Body of pancreas (tissue), 4 donors: ENCODE measurements around the gene PRELP. TPM values are rescaled to one million over a fixed set of nuclear protein-coding genes. Genes with fewer than 3 reads are reported as not detected.

Experiments used
- ATAC-seq: fragments of 150-250 bp; one replicate; pipeline ENCODE4 v1.9.1; 2016
- DNase-seq, 4 donors: peaks; one replicate each; pipeline ENCODE4 v3.0.0-alpha.2; 2019
- H3K27ac ChIP-seq, 4 donors: fragments of 200-600 bp; sonication (generic); 1 replicate in 3 of 4; 2 replicates in 1 of 4; pipeline versions ENCODE4 v1.5.1 to v1.6.1; 2016 to 2019; ENCODE audit warnings: mild to moderate bottlenecking in 1 of 4, mixed read lengths in 1 of 4, moderate library complexity in 1 of 4
- H3K27me3 ChIP-seq, 2 donors: fragments of 200-600 bp; sonication (generic); one replicate each; pipeline ENCODE4 v1.6.0; 2016; ENCODE audit warnings: mild to moderate bottlenecking in 1 of 2
- H3K36me3 ChIP-seq, 2 donors: fragments of 200-600 bp; sonication (generic); replicated peaks in 1 of 2; 2 replicates each; pipeline ENCODE4 v1.5.1; 2016; ENCODE audit warnings: low read depth in 2 of 2; ENCODE audit not compliant: insufficient read depth in 1 of 2
- H3K4me1 ChIP-seq: fragments of 200-600 bp; sonication (generic); one replicate; pipeline ENCODE4 v1.6.0; 2016
- H3K4me3 ChIP-seq, 2 donors: fragments of 200-600 bp; sonication (generic); 1 replicate in 1 of 2; 2 replicates in 1 of 2; pipeline ENCODE4 v1.5.1; 2016 to 2019
- H3K9me3 ChIP-seq, 3 donors: fragments of 200-600 bp; sonication (generic); 1 replicate in 2 of 3; 2 replicates in 1 of 3; pipeline ENCODE4 v1.5.1; 2016
- POLR2A ChIP-seq, 3 donors: fragments of 450-650 bp; IDR thresholded peaks; one replicate each; pipeline ENCODE4 v1.6.1; 2016; ENCODE audit warnings: antibody characterized with exemption in 3 of 3, mild to moderate bottlenecking in 2 of 3
- WGBS, 2 donors: methylation state at CpG; one replicate each; pipeline ENCODE4 v1.1.5; 2017; 5-methylcytosine and 5-hydroxymethylcytosine counted together
- intact Hi-C: fragments of 100-400 bp; cut with DNase I; formaldehyde crosslinking; loops from one replicate; pipeline ENCODE4 v1.15.1; 2023
- total RNA-seq, 2 donors: library from RNA; depleted of rRNA; stranded (reverse); fragments of >200 nt; gene quantifications; one replicate each; pipeline ENCODE4 v1.1.0, GENCODE V29; 2016
- TF ChIP-seq, protein P1 (sequence below), 7 experiments: fragments of 450-650 bp in 4 of 7; fragments of 200-600 bp in 3 of 7; sonication (generic) in 3 of 7; IDR thresholded peaks; one replicate each; pipeline ENCODE4 v1.5.1; 2016 to 2019; ENCODE audit warnings: antibody characterized with exemption in 7 of 7

Gene PRELP
- total RNA-seq, 2 donors from 2014 or later, result 14.8 to 28.0 TPM

DNA sequence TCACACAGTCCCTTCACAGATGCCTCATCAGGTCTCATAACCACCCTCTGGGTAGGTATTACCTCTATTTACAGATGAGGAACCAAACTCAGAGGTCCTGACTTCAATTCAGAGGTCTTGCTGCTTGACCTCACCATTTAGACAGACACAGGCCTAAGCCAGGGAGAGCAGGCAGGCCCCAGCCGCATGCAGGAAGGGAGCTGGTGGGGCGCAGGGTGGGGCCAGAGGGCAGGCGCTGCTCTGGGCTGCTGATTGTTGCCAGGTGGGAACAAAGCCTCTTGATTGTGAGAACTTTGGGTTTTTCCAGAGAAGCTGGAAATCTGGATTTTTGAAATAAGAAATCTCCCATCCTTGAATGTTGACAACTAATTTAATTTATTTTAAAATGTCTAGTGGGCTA, 19.9 kb upstream of the PRELP start:
- TF ChIP-seq, protein P1, sequence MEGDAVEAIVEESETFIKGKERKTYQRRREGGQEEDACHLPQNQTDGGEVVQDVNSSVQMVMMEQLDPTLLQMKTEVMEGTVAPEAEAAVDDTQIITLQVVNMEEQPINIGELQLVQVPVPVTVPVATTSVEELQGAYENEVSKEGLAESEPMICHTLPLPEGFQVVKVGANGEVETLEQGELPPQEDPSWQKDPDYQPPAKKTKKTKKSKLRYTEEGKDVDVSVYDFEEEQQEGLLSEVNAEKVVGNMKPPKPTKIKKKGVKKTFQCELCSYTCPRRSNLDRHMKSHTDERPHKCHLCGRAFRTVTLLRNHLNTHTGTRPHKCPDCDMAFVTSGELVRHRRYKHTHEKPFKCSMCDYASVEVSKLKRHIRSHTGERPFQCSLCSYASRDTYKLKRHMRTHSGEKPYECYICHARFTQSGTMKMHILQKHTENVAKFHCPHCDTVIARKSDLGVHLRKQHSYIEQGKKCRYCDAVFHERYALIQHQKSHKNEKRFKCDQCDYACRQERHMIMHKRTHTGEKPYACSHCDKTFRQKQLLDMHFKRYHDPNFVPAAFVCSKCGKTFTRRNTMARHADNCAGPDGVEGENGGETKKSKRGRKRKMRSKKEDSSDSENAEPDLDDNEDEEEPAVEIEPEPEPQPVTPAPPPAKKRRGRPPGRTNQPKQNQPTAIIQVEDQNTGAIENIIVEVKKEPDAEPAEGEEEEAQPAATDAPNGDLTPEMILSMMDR (IDR thresholded peaks at IDR 0.05), result no peak
- no peak for TF ChIP-seq POLR2A (IDR thresholded peaks at IDR 0.05)
- DNase-seq (no peak), ATAC-seq (no peak)
- no peaks in the 10 kb centered on the region for H3K36me3 ChIP-seq
- H3K9me3 ChIP-seq, result no peaks in the 10 kb centered on the region
- intact Hi-C loops, result no loop called here
- H3K4me1 ChIP-seq, result no peaks in the 10 kb centered on the region
- no peak overlapping the region for H3K4me3 ChIP-seq
- H3K27me3 ChIP-seq, result no peaks in the 10 kb centered on the region
- WGBS, 2 donors, result 86 to 89% methylated on average over 3 of the region's 3 CpGs
- no peak overlapping the region for H3K27ac ChIP-seq

DNA sequence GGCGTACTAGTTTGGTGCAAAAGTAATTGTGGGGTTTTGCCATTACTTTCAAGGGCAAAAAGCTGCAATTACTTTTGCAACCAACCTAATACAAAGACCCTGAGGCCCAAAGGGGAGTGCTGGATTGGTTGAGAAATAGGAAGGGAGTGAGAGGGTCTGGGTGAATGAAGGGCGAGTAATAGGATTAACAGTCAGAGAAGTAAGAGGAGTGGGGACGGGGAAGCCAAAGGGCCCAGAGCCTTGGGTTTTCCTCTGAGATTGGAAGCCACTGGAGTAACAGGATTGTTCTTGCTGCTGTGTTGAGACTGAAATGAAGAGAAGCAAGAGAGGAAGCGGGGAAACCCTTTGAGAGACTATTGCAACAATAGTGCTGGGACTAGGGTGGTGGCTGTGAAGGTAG, 19.0 kb upstream of the PRELP start:
- Histone ChIP-seq H3K4me3 (no peak overlapping the region), H3K27ac (no peak overlapping the region), H3K36me3 (no peaks in the 10 kb centered on the region), H3K4me1 (no peaks in the 10 kb centered on the region), H3K27me3 (no peaks in the 10 kb centered on the region), H3K9me3 (no peaks in the 10 kb centered on the region)
- 78 to 93% methylated on average over 4 of the region's 4 CpGs for WGBS, 2 donors
- no peak for DNase-seq
- no peak for TF ChIP-seq POLR2A (IDR thresholded peaks at IDR 0.05)
- TF ChIP-seq, protein P1 (IDR thresholded peaks at IDR 0.05), result no peak
- intact Hi-C loops, result no loop called here
- no peak for ATAC-seq

GRCh38 chr1:203458078-203458477, 17.5 kb upstream of the PRELP start:
- H3K9me3 ChIP-seq, result no peaks in the 10 kb centered on the region
- WGBS, 2 donors, result 75 to 79% methylated on average over 5 of the region's 5 CpGs
- H3K27me3 ChIP-seq, result no peaks in the 10 kb centered on the region
- DNase-seq (no peak), ATAC-seq (no peak)
- intact Hi-C loops, result no loop called here
- TF ChIP-seq POLR2A (IDR thresholded peaks at IDR 0.05), result no peak
- TF ChIP-seq, protein P1 (IDR thresholded peaks at IDR 0.05), result no peak
- H3K27ac ChIP-seq, result no peak overlapping the region
- H3K4me1 ChIP-seq, result no peaks in the 10 kb centered on the region
- no peaks in the 10 kb centered on the region for H3K36me3 ChIP-seq
- H3K4me3 ChIP-seq, result no peak overlapping the region

GRCh38 chr1:203459671-203460201, 15.9 kb upstream of the PRELP start:
- intact Hi-C loops, result no loop called here
- ATAC-seq, result no peak

DNA sequence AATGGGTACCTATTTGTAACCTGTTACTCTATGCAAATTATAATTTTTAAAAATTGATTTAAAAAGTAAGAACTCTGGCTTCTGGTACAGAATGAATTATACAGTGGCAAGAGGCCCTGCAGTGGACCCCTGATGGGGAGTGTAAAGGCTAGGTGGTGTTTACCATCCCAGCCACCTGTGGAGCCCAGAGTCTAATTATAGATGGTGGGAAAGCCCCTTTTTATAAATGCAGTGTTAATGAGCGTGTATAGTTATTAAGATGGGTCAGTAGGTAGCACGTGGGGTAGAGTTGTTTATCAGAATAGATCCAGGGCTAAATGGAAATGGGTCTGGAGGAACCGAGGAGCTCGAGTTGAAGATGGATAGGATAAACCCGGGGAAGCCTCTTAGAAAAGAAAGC, 13.9 kb upstream of the PRELP start:
- no peaks in the 10 kb centered on the region for H3K9me3 ChIP-seq
- no peaks in the 10 kb centered on the region for H3K36me3 ChIP-seq
- WGBS, 2 donors, result 49 to 51% methylated on average over 5 of the region's 5 CpGs
- H3K27me3 ChIP-seq, result no peaks in the 10 kb centered on the region
- H3K4me1 ChIP-seq, result peaks cover 6% of the 10 kb centered on the region
- TF ChIP-seq, protein P1 (IDR thresholded peaks at IDR 0.05), result no peak
- TF ChIP-seq POLR2A (IDR thresholded peaks at IDR 0.05), result no peak
- DNase-seq (no peak), ATAC-seq (no peak)
- H3K27ac ChIP-seq, result no peak overlapping the region
- H3K4me3 ChIP-seq, result no peak overlapping the region
- intact Hi-C loops, result no loop called here

More at GRCh38 chr1:203459671-203460201, 15.9 kb upstream of the PRELP start:
- Histone ChIP-seq H3K27me3 (no peaks in the 10 kb centered on the region), H3K4me1 (no peaks in the 10 kb centered on the region), H3K36me3 (no peaks in the 10 kb centered on the region), H3K27ac (no peak overlapping the region), H3K9me3 (no peaks in the 10 kb centered on the region), H3K4me3 (no peak overlapping the region)
- WGBS, 2 donors, result 55 to 59% methylated on average over 8 of the region's 8 CpGs
- TF ChIP-seq, protein P1 (IDR thresholded peaks at IDR 0.05), result no peak
- no peak for TF ChIP-seq POLR2A (IDR thresholded peaks at IDR 0.05)
- DNase-seq, result no peak
